GM18505 (cell line): ENCODE measurements around the gene SORBS2.

Experiments
- ATAC-seq: cut with Tn5 transposase; IDR thresholded peaks from one replicate; pipeline ENCODE4 v1.9.1; 2021; ENCODE audit not compliant: unreplicated experiment
- POLR2A ChIP-seq: IDR thresholded peaks from 4 replicates; pipeline ENCODE4 v1.6.1; 2011; ENCODE audit warnings: borderline replicate concordance; ENCODE audit not compliant: insufficient read depth, insufficient read length; ENCODE audit errors: extremely low read depth

Gene SORBS2

DNA sequence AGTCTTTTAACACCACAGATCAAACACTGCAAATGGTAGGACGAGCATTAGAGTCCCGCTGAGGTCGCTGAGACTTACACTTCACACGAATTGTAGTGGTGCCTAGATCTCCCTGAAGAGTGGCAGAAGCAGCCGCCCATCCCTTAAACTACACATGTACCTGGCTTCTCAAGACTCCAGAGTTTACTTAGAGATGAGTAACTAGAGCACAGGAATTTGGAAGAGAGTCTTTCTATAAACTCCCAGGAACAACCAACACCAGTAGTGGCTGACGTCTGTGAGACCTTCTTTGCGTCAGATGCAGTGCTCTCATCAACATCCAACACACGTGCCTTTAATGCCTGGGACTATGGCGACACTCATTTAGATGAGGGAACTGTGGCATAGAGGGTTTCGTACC lies 12.6 kb downstream of the SORBS2 start:
- TF ChIP-seq POLR2A = no peak
- ATAC-seq = no peak

DNA sequence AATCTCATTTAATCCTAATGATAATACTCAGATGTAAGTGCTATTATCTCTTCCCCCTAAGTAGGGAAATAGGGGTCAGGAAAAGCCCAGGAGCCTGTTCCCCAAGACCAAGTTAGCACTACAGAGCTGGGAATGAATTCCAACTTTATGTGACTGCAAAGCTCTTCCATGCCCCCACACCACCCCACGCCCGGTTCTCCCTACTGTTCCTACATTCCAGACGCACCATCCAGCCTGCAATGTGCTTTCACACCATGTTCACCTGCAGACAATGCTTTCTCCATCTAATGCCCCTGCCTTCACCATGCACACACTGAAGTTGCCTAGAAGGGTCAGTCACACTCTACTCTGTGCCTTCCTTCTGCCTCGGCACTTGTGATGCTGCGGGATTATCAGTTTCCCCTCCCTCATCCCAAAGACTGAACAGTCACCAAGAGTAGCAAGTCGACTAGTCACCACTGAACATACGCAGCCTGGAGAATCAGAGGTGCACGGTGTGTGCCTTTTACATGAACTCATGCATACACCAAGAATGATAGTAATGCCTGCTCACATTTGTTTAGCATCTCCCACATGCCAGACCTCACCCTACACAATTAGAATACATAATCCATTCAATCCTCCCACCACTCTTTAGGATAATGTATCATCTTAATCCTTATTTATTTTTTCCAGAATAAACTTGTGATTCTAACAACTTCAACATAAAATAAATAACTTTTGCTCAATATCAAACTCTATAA lies 14.2 kb downstream of the SORBS2 start:
- no peak for ATAC-seq
- no peak for TF ChIP-seq POLR2A

DNA sequence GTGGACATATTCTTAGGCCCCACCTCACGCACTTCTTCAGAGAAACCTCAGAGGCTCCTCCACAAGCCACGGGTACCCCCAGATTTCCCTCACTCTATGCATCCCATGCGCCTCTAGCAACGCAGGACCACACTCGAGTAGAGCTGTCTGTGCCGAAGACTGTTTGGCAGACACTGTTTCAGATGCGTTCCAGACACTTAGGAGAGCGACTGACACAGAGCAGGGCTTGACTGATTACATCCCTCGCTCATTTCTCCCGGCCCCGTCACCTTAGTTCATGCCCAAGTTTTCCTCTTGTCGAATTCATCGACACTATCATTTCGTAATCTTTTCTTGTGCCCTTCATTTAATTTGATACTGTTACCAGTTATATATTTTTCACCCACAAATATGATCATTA lies 15.0 kb downstream of the SORBS2 start:
- no peak for TF ChIP-seq POLR2A
- no peak for ATAC-seq

DNA sequence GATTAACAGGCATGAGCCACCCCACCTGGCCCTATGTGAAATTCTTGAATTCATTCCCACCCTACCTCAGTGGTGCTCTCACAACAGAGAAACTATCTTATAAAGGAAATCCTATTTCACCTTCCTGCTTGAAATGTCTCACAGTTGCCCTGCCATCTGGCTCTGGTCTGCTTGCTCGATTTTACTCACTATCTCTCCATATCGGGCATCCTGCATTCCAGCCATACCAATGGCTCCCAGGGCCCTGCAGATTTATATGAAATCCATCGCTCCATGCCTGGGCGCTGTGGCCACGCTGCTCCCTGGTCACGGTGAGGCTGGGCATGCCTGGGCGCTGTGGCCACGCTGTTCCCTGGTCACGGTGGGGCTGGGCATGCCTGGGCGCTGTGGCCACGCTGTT lies 15.8 kb downstream of the SORBS2 start:
- no peak for TF ChIP-seq POLR2A
- no peak for ATAC-seq

DNA sequence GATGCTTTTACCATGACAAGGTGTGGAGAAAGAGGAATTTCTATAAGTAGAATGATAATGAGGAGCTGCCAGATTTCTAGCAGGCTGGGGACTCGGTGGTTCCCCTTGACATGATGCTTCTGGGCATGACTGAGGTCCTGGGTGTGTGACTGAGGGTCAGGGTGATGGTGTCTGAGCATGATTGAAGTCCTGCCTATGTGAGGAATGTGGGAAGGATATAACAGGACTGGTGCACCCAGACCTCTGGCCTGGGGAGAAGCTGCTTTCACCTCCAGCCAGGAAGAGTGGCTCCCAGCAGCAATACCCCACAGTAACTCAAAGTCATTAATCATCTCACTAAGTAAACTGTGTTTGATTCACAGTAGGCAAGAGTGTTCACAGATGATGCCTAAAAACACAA lies 17.4 kb downstream of the SORBS2 start:
- TF ChIP-seq POLR2A = no peak
- no peak for ATAC-seq

DNA sequence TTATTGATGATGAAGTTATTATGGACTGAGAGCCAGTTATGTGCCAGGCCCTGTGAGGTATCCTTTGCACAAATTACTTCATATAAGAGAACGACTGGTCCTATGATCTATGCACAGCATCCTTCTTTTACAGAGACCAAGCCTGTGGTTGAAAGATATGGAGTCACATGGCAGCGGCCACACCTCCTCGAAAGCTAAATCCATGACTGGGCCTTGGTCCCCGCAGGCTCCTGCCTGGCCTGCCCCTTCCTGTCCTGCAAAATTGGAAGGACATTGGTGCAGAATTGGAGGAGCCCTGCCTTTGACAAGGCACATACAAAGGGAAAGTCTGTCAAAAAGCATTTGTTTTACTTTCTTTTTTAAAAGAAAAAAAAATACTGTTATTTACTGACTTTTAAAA lies 18.3 kb downstream of the SORBS2 start:
- TF ChIP-seq POLR2A = no peak
- no peak for ATAC-seq

DNA sequence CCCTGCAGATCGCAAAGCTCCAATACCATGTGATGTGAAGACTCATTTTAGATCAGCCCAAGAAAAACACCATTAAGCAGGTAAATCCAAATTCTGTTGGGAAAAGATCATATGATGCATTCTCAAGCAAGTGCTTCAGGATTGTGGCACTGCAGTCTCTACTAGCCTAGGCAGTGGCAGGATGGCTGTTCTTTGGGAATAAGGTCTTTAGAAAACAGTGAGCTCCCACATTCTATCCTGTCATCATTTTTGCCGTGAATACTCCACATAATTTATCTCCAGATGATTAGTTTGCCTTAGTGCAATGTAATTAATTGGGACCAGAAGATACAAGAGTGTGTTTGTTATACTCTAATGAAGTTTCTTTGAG lies 18.9 kb downstream of the SORBS2 start:
- ATAC-seq = no peak
- no peak for TF ChIP-seq POLR2A

DNA sequence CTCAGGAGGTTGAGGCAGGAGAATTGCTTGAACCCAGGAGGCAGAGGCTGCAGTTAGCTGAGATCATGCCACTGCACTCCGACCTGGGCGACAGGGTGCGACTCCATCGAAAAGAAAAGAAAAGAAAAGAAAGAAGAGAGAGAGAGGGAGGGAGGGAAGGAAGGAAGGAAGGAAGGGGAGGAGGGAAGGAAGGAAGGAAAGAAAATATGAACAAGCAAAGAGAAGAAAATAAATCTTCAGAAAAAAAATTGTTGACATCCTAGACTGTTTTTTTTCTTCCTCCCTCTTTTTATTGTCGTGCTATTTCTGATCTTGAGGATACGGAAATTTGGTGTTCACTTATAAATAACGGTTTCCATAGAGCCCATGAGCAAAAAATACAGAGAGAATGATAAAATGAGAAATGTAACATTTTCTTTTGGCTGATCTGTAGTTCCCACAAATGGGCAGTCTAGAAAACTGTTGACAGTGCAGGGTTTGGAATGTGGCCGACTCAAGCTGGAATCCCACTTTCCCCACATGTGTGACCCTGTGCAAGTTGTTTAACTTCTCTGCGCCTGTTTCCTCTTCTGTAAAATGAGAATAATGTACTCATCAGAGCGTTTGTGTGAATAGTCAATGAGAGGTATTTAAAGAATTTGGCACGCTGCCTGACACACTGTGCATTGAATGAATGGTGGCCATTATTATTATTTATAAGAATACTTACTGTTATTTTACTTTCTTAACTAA lies 19.4 kb downstream of the SORBS2 start:
- no peak for TF ChIP-seq POLR2A
- ATAC-seq = no peak

DNA sequence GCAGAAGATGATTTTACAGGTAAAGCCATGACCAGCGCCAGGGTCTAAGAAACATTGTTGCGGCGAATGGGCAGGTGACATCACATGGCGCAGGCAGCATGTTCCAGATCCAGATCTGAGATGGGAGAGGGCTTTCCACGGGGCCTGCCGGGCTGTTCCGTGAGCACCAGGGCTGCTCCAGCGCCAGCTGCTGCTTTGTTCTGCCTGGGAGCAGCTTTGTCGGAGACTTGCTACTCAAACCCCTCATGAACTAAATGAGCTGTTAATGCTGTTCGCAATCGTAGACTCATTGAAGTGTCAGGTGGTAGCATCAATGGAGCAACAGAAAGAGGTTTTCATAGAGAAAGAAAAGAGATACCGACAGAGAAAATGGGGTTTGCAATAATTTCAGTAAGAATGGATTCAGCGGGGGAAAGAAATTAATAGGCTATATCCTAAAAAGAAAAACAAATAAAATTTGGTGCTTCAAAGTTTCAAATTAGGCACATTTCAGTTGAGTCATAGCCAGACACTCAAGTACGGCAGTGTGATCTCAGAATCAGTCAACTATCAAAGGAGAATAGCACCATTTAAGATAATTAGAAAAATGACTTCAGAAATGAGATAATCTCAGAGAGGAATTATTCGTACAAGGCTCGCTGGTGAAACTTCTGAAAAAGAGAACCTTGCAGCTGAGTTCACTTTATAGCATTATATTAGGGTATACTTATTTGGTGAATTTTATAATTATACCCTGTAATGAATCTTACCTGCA lies 23.9 kb downstream of the SORBS2 start:
- ATAC-seq = no peak
- TF ChIP-seq POLR2A = no peak

DNA sequence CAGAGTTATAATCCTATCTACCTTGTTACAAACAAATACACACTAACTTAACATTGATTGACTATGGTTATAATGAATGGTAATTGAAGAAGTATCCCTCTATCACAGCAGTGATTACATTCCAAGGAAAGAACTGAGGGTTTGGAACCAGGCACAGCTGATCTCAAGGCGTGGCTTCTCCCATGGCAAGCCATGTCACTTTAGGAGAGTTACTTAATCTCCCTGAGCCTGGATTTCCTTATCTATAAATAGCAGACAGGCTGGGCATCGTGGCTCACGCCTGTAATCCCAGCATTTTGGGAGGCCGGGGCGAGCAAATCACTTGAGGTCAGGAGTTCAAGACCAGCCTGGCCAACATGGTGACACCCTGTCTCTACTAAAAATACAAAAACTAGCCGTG lies 25.6 kb downstream of the SORBS2 start:
- TF ChIP-seq POLR2A = no peak

DNA sequence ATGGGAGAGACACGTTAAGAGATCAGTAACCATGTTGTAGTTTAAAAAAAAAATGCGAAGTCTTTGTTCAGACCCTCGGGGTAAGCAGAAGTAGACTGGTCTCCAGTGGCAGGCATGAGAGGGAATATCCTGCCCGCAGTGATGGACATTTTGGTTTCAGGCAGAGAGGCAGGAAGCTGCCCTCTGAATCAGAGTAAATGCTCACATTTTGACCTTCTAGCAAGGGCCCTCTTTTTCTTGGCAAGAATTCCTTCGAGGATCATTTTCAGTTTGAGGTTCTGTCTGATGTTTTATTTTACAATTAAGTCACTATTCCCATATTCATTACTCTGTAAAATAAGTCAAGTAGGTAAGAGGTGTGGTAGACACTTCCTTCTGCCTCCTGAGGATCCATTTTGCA lies 28.4 kb downstream of the SORBS2 start:
- TF ChIP-seq POLR2A = no peak
- no peak for ATAC-seq

More for the DNA sequence above, 25.6 kb downstream of the SORBS2 start:
- ATAC-seq = no peak

DNA sequence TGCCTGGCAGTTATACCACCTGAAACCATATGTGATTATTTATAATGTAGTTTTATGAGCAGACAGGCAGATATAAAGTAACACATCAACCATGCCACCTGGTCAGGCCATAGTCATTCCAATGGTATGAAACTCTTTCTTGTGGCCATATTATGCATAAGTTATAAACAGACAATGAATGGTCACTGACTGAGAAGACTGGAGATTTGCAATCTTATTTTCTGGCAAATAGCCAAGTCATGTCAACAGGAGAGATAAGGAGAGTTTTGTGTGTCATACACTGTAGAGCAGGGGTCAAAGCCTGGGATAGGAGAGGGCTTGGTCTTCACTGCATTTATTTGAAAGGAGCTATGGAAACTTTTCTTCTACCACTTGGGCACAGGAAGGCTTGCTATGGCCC lies 29.5 kb downstream of the SORBS2 start:
- ATAC-seq = no peak
- TF ChIP-seq POLR2A = no peak

DNA sequence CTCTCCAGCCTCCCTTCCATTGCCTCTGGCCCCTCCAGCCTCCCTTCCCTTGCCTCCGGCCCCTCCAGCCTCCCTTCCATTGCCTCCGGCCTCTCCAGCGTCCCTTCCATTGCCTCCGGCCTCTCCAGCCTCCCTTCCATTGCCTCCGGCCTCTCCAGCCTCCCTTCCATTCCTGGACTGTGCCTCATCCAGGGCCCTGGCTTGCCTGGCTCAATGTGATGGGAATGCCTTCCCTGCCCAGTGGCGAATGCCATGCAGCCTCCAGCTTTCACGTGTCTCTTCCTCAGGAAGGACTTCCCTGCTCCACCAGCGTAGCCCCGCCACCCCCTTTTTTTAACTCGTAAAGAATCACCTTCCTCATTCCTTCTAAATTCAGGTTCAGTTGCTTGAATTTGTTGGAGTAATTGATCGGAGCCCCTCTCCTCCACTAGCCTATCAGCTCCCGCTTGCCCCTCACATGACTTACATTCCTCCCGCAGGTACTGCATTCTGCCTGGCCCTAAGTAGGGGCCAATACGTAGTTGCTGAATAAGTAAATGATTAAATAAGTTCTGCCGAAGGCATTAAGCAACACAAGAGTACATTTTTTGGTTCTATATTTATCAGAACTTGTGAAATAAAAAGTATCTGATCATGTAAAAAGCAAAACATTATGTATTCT lies 30.3 kb downstream of the SORBS2 start:
- TF ChIP-seq POLR2A = no peak
- ATAC-seq = no peak
